IMR-90 (cell line): ENCODE data around the gene ADGRF1. TPM values are rescaled to one million over a fixed set of nuclear protein-coding genes. Genes with fewer than 3 reads are reported as not detected.

Experiments used
- ATAC-seq: fragments of 200-7000 bp; cut with Tn5 transposase; 2 replicates; pipeline ENCODE4 v1.9.1; 2020; ENCODE audit warnings: low read depth, mild to moderate bottlenecking, moderate library complexity
- BruUV-seq: library from RNA; stranded (reverse); fragments of 400-500 nt; replicated peaks from 2 replicates; lab custom pipeline; 2021; lab: Mats Ljungman, UMichigan
- CTCF ChIA-PET: fragments of 300-600 bp; formaldehyde crosslinking; extraction: SDS; loops from one replicate; lab custom pipeline; 2021; ENCODE audit warnings: antibody characterized with exemption; lab: Yijun Ruan, JAX
- POLR2A ChIA-PET: fragments of 300-600 bp; sonication (Branson Sonifier 250); formaldehyde crosslinking; loops from one replicate; lab custom pipeline; 2022; ENCODE audit warnings: antibody characterized with exemption; ENCODE audit not compliant: unreplicated experiment; lab: Charles Lee
- DNase-seq: peaks from one replicate; pipeline ENCODE4 v3.0.0; 2013
- H2AFZ ChIP-seq: replicated peaks from 2 replicates; pipeline ENCODE3; 2013; ENCODE audit warnings: low read length, mild to moderate bottlenecking; ENCODE audit not compliant: poor library complexity
- H2AK5ac ChIP-seq: 2 replicates; pipeline ENCODE4 v1.6.1; 2013; ENCODE audit warnings: low read depth, low read length, inconsistent platforms
- H2AK9ac ChIP-seq: replicated peaks from 2 replicates; pipeline ENCODE3; 2013; ENCODE audit warnings: mild to moderate bottlenecking, low read depth, low read length, moderate library complexity; ENCODE audit not compliant: poor library complexity
- H2BK120ac ChIP-seq: 2 replicates; pipeline ENCODE4 v1.6.1; 2013; ENCODE audit warnings: low read depth, low read length, inconsistent platforms
- H2BK15ac ChIP-seq: 3 replicates; pipeline ENCODE4 v1.6.1; 2013; ENCODE audit warnings: low read depth, low read length, inconsistent platforms
- H2BK20ac ChIP-seq: 2 replicates; pipeline ENCODE4 v1.6.1; 2013; ENCODE audit warnings: low read depth, mild to moderate bottlenecking, inconsistent platforms, low read length, moderate library complexity
- H2BK5ac ChIP-seq: 2 replicates; pipeline ENCODE4 v1.6.1; 2013; ENCODE audit warnings: mild to moderate bottlenecking, low read depth, low read length, inconsistent platforms; ENCODE audit not compliant: poor library complexity, severe bottlenecking
- H3K14ac ChIP-seq: replicated peaks from 2 replicates; pipeline ENCODE4 v1.6.1; 2013; ENCODE audit warnings: low read depth, low read length, inconsistent platforms
- H3K18ac ChIP-seq: 2 replicates; pipeline ENCODE4 v1.6.1; 2013; ENCODE audit warnings: low read depth, low read length, control low read depth
- H3K23ac ChIP-seq: 2 replicates; pipeline ENCODE4 v1.6.1; 2013; ENCODE audit warnings: low read depth, low read length, inconsistent platforms
- H3K27ac ChIP-seq: 2 replicates; pipeline ENCODE4 v1.5.1; 2013; ENCODE audit warnings: mild to moderate bottlenecking, control low read depth, low read length; ENCODE audit not compliant: insufficient read depth
- H3K27me3 ChIP-seq: 2 replicates; pipeline ENCODE4 v1.6.1; 2013; ENCODE audit warnings: low read length; ENCODE audit not compliant: control insufficient read depth, insufficient read depth
- H3K36me3 ChIP-seq: 2 replicates; pipeline ENCODE4 v1.6.1; 2013; ENCODE audit warnings: low read length, mixed read lengths; ENCODE audit not compliant: control insufficient read depth, insufficient read depth
- H3K4ac ChIP-seq: 2 replicates; pipeline ENCODE4 v1.6.1; 2013; ENCODE audit warnings: low read depth, low read length, inconsistent platforms
- H3K4me1 ChIP-seq: 2 replicates; pipeline ENCODE4 v1.6.1; 2013; ENCODE audit warnings: low read length, mixed read lengths; ENCODE audit not compliant: control insufficient read depth, insufficient read depth
- H3K4me2 ChIP-seq: 2 replicates; pipeline ENCODE4 v1.6.1; 2013; ENCODE audit warnings: low read depth, mild to moderate bottlenecking, control low read depth, low read length, moderate library complexity
- H3K4me3 ChIP-seq: 2 replicates; pipeline ENCODE4 v1.5.1; 2013; ENCODE audit warnings: low read depth, mild to moderate bottlenecking, control low read depth, low read length, moderate library complexity; ENCODE audit not compliant: insufficient read depth
- H3K56ac ChIP-seq: 2 replicates; pipeline ENCODE4 v1.6.1; 2013; ENCODE audit warnings: low read length, inconsistent platforms; ENCODE audit not compliant: insufficient read depth; ENCODE audit errors: extremely low read depth
- H3K79me1 ChIP-seq, 2 experiments: 2 replicates each; pipeline ENCODE4 v1.6.1; 2013; ENCODE audit warnings: low read length in 2 of 2, inconsistent platforms in 1 of 2, low read depth in 1 of 2
- H3K9ac ChIP-seq: 2 replicates; pipeline ENCODE4 v1.6.1; 2013; ENCODE audit warnings: low read depth, low read length, control low read depth
- H3K9me1 ChIP-seq: 2 replicates; pipeline ENCODE4 v1.6.1; 2013; ENCODE audit warnings: low read length, inconsistent platforms; ENCODE audit not compliant: insufficient read depth
- H3K9me3 ChIP-seq: 2 replicates; pipeline ENCODE4 v1.6.1; 2013; ENCODE audit warnings: low read length; ENCODE audit not compliant: control insufficient read depth, insufficient read depth
- H4K20me1 ChIP-seq: 2 replicates; pipeline ENCODE4 v1.6.1; 2013; ENCODE audit warnings: low read length, inconsistent platforms; ENCODE audit not compliant: insufficient read depth
- H4K5ac ChIP-seq: 2 replicates; pipeline ENCODE4 v1.6.1; 2013; ENCODE audit warnings: mild to moderate bottlenecking, low read depth, low read length, control low read depth
- H4K8ac ChIP-seq, 2 experiments: 2 replicates each; pipeline ENCODE4 v1.6.1; 2013; ENCODE audit warnings: low read depth in 2 of 2, low read length in 2 of 2, control low read depth in 1 of 2, inconsistent platforms in 1 of 2
- H4K91ac ChIP-seq: 2 replicates; pipeline ENCODE4 v1.6.1; 2013; ENCODE audit warnings: low read depth, low read length, inconsistent platforms; ENCODE audit not compliant: insufficient read depth
- CEBPB ChIP-seq: IDR thresholded peaks from 2 replicates; pipeline ENCODE4 v1.6.1; 2012; ENCODE audit warnings: low read depth, low read length, improper control_type of control experiment
- CTCF ChIP-seq: conservative IDR thresholded peaks from 2 replicates; pipeline ENCODE4 v1.5.1; 2012; ENCODE audit warnings: mild to moderate bottlenecking, low read depth, low read length, improper control_type of control experiment
- FOS ChIP-seq: fragments of 150-350 bp; IDR thresholded peaks from 2 replicates; pipeline ENCODE4 v1.6.1; 2016; ENCODE audit warnings: low read depth, low read length
- MAZ ChIP-seq: IDR thresholded peaks from 2 replicates; pipeline ENCODE4 v1.6.1; 2012; ENCODE audit warnings: low read depth, mild to moderate bottlenecking, low read length, improper control_type of control experiment, moderate library complexity, borderline replicate concordance
- MXI1 ChIP-seq: IDR thresholded peaks from 2 replicates; pipeline ENCODE4 v1.6.1; 2012; ENCODE audit warnings: low read depth, mild to moderate bottlenecking, low read length, moderate library complexity, borderline replicate concordance
- NFE2L2 ChIP-seq: fragments of 150-350 bp; IDR thresholded peaks from 2 replicates; pipeline ENCODE4 v1.6.1; 2016; ENCODE audit warnings: low read depth, mild to moderate bottlenecking, low read length
- POLR2A ChIP-seq: IDR thresholded peaks from 2 replicates; pipeline ENCODE4 v1.6.1; 2012; ENCODE audit warnings: mild to moderate bottlenecking, low read depth, low read length
- RAD21 ChIP-seq: IDR thresholded peaks from 2 replicates; pipeline ENCODE4 v1.6.1; 2012; ENCODE audit warnings: low read length, improper control_type of control experiment
- RCOR1 ChIP-seq: IDR thresholded peaks from 2 replicates; pipeline ENCODE4 v1.6.1; 2012; ENCODE audit warnings: mild to moderate bottlenecking, low read length, improper control_type of control experiment; ENCODE audit not compliant: insufficient replicate concordance
- RFX5 ChIP-seq: IDR thresholded peaks from 2 replicates; pipeline ENCODE4 v1.8.0; 2012; ENCODE audit warnings: low read depth, mild to moderate bottlenecking, low read length, moderate library complexity
- SMC3 ChIP-seq: fragments of 150-350 bp; IDR thresholded peaks from 2 replicates; pipeline ENCODE4 v1.6.1; 2016; ENCODE audit warnings: low read depth, mild to moderate bottlenecking, antibody characterized with exemption, low read length, moderate library complexity
- WGBS, 2 experiments: methylation state at CpG; one replicate each; pipeline versions ENCODE4 v1.1.5 to v1.1.7; 2013; ENCODE audit warnings: missing lambda C conversion rate in 2 of 2; ENCODE audit not compliant: insufficient read length in 1 of 2; ENCODE audit errors: extremely low coverage in 2 of 2; 5-methylcytosine and 5-hydroxymethylcytosine counted together
- dilution Hi-C: fragments of 300-500 bp; cut with HindIII; formaldehyde crosslinking; loops from one replicate; pipeline ENCODE4 v1.14.3; 2018; ENCODE audit warnings: low sequenced_read_pairs; ENCODE audit not compliant: unreplicated experiment
- in situ Hi-C: fragments of 300-500 bp; cut with MboI; formaldehyde crosslinking; loops from 3 replicates; pipeline ENCODE4 v1.14.3; 2019; ENCODE audit warnings: low sequenced_read_pairs, inconsistent platforms, mixed read lengths
- intact Hi-C: fragments of 100-400 bp; cut with micrococcal nuclease; formaldehyde crosslinking; loops from 2 replicates; pipeline ENCODE4 v1.10.0; 2022
- polyA plus RNA-seq, 3 experiments: library from polyadenylated mRNA; depleted of rRNA; stranded (reverse); fragments of >200 nt; gene quantifications; 2 replicates each; pipeline ENCODE4 v1.2.3, GENCODE V29; 2012; ENCODE audit warnings: low replicate concordance in 1 of 3
- total RNA-seq: library from RNA; depleted of rRNA; stranded (reverse); fragments of >200 nt; gene quantifications from 2 replicates; pipeline ENCODE4 v1.2.3, GENCODE V29; 2012
- TF ChIP-seq, protein P1 (sequence below): fragments of 150-350 bp; IDR thresholded peaks from 2 replicates; pipeline ENCODE4 v1.6.1; 2017; ENCODE audit warnings: mild to moderate bottlenecking, antibody characterized with exemption, low read length, low read depth
- TF ChIP-seq, protein P2 (sequence below): fragments of 150-350 bp; IDR thresholded peaks from 2 replicates; pipeline ENCODE4 v1.6.1; 2016; ENCODE audit warnings: low read depth, mild to moderate bottlenecking, low read length, moderate library complexity, borderline replicate concordance

The ADGRF1 gene
- total and polyA plus RNA-seq, 2 of the 4 experiments (the other 2 are of a cell fraction): not detected

GRCh38 chr6:46985943-46986342, 56.2 kb downstream of the ADGRF1 start:
- no peak for TF ChIP-seq POLR2A
- TF ChIP-seq CTCF: no peak
- TF ChIP-seq NFE2L2: no peak
- no peak for TF ChIP-seq RCOR1
- TF ChIP-seq RFX5: no peak
- TF ChIP-seq MAZ: no peak
- TF ChIP-seq CEBPB: no peak
- no peak for TF ChIP-seq MXI1
- TF ChIP-seq FOS: no peak
- TF ChIP-seq, protein P1, sequence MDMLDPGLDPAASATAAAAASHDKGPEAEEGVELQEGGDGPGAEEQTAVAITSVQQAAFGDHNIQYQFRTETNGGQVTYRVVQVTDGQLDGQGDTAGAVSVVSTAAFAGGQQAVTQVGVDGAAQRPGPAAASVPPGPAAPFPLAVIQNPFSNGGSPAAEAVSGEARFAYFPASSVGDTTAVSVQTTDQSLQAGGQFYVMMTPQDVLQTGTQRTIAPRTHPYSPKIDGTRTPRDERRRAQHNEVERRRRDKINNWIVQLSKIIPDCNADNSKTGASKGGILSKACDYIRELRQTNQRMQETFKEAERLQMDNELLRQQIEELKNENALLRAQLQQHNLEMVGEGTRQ: no peak
- TF ChIP-seq SMC3: no peak
- TF ChIP-seq, protein P2, sequence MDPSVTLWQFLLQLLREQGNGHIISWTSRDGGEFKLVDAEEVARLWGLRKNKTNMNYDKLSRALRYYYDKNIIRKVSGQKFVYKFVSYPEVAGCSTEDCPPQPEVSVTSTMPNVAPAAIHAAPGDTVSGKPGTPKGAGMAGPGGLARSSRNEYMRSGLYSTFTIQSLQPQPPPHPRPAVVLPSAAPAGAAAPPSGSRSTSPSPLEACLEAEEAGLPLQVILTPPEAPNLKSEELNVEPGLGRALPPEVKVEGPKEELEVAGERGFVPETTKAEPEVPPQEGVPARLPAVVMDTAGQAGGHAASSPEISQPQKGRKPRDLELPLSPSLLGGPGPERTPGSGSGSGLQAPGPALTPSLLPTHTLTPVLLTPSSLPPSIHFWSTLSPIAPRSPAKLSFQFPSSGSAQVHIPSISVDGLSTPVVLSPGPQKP: no peak
- no peak for TF ChIP-seq RAD21
- H4K91ac ChIP-seq: no peak overlapping the region
- H3K14ac ChIP-seq: no peak overlapping the region
- DNase-seq: no peak
- H3K23ac ChIP-seq: no peak overlapping the region
- no peak overlapping the region for H2BK5ac ChIP-seq
- no peak overlapping the region for H3K4me3 ChIP-seq
- no peaks in the 10 kb centered on the region; the same call in 1 of the 2 replicates for H3K27me3 ChIP-seq
- no peak overlapping the region for H4K5ac ChIP-seq
- H3K4me2 ChIP-seq: no peak overlapping the region
- no peaks in the 10 kb centered on the region for H3K36me3 ChIP-seq
- no peak overlapping the region for H3K56ac ChIP-seq
- no peak overlapping the region for H2BK20ac ChIP-seq
- H3K4me1 ChIP-seq: no peaks in the 10 kb centered on the region
- intact Hi-C loops (no loop called here), dilution Hi-C loops (no loop called here), in situ Hi-C loops (no loop called here)
- H2BK15ac ChIP-seq: no peak overlapping the region
- no peaks in the 10 kb centered on the region for H3K9me1 ChIP-seq
- no peak overlapping the region for H3K27ac ChIP-seq
- no peak for ATAC-seq
- H3K18ac ChIP-seq: no peak overlapping the region
- ChIA-PET POLR2A (no interaction called here), CTCF (interaction anchor here (1.1 kb wide), 1 partner anchor 9 kb away, joined by 4 read pairs; no protein-coding TSS in a partner anchor)
- no peak overlapping the region for H2AFZ ChIP-seq
- H3K9ac ChIP-seq: no peak overlapping the region
- WGBS, 2 experiments: no CpG with 5 or more reads among the region's 3 CpGs
- no peak overlapping the region for H4K8ac ChIP-seq
- BruUV-seq: no TSS peak
- H3K79me1 ChIP-seq: no peaks in the 10 kb centered on the region
- H2AK5ac ChIP-seq: no peak overlapping the region
- no peak overlapping the region for H2BK120ac ChIP-seq
- no peak overlapping the region for H3K4ac ChIP-seq
- no peaks in the 10 kb centered on the region for H3K9me3 ChIP-seq
- no peaks in the 10 kb centered on the region for H4K20me1 ChIP-seq
- H2AK9ac ChIP-seq: no peak overlapping the region
